H1 (cell line): Measurements from ENCODE around the gene ZNF500.

ENCODE experiments used
- ATF3 ChIP-seq: IDR thresholded peaks from 2 replicates; pipeline ENCODE4 v1.6.1; 2011; ENCODE audit warnings: low read depth, mild to moderate bottlenecking, low read length; ENCODE audit not compliant: insufficient read depth
- CTCF ChIP-seq, 3 experiments: IDR thresholded peaks; 1 replicate in 2 of 3; 2 replicates in 1 of 3; pipeline versions ENCODE4 v1.5.1 to v1.6.1; 2011; ENCODE audit warnings: low read length in 3 of 3, mild to moderate bottlenecking in 3 of 3, inconsistent platforms in 2 of 3, low read depth in 1 of 3, moderate library complexity in 1 of 3; ENCODE audit not compliant: insufficient read depth in 1 of 3; ENCODE audit errors: control extremely low read depth in 1 of 3
- E2F6 ChIP-seq: IDR thresholded peaks from 2 replicates; pipeline ENCODE4 v1.6.1; 2012; ENCODE audit warnings: inconsistent platforms
- EP300 ChIP-seq, 2 experiments: IDR thresholded peaks; 1 replicate in 1 of 2; 2 replicates in 1 of 2; pipeline ENCODE4 v1.6.1; 2011 to 2012; ENCODE audit warnings: low read depth in 2 of 2, low read length in 2 of 2, mild to moderate bottlenecking in 2 of 2, borderline replicate concordance in 1 of 2, inconsistent platforms in 1 of 2, moderate library complexity in 1 of 2
- EZH2 ChIP-seq: fragments of 200-600 bp; sonication (generic); IDR thresholded peaks from 2 replicates; pipeline ENCODE4 v1.7.1; 2012; ENCODE audit warnings: low read depth, mild to moderate bottlenecking, moderate library complexity, low read length, inconsistent platforms; ENCODE audit not compliant: severe bottlenecking
- GABPA ChIP-seq: IDR thresholded peaks from 2 replicates; pipeline ENCODE4 v1.6.1; 2011; ENCODE audit warnings: mild to moderate bottlenecking, low read length, moderate library complexity, borderline replicate concordance; ENCODE audit not compliant: insufficient read depth
- HDAC2 ChIP-seq, 2 experiments: fragments of 300-600 bp in 1 of 2; sonication (generic) in 1 of 2; IDR thresholded peaks; 2 replicates each; pipeline ENCODE4 v1.6.1; 2011 to 2012; ENCODE audit warnings: low read depth in 2 of 2, low read length in 2 of 2, mild to moderate bottlenecking in 2 of 2, moderate library complexity in 2 of 2, borderline replicate concordance in 1 of 2, inconsistent platforms in 1 of 2
- MAFK ChIP-seq: IDR thresholded peaks from 2 replicates; pipeline ENCODE4 v1.6.1; 2012; ENCODE audit warnings: low read depth, mild to moderate bottlenecking, improper control_type of control experiment, low read length
- MAX ChIP-seq: IDR thresholded peaks from 2 replicates; pipeline ENCODE4 v1.6.1; 2012; ENCODE audit warnings: inconsistent platforms
- POLR2A ChIP-seq, 2 experiments: IDR thresholded peaks; 1 replicate in 1 of 2; 2 replicates in 1 of 2; pipeline ENCODE4 v1.6.1; 2011; ENCODE audit warnings: low read depth in 2 of 2, low read length in 2 of 2, mild to moderate bottlenecking in 2 of 2; ENCODE audit errors: control extremely low read depth in 1 of 2
- SUZ12 ChIP-seq: fragments of 200-600 bp; sonication (generic); IDR thresholded peaks from 2 replicates; pipeline ENCODE4 v1.6.1; 2012; ENCODE audit warnings: mild to moderate bottlenecking, inconsistent platforms, low read length, moderate library complexity, mixed read lengths
- TAF1 ChIP-seq: IDR thresholded peaks from 2 replicates; pipeline ENCODE4 v1.6.1; 2011; ENCODE audit warnings: mild to moderate bottlenecking, low read depth, low read length
- USF2 ChIP-seq: IDR thresholded peaks from 2 replicates; pipeline ENCODE4 v1.6.1; 2011; ENCODE audit warnings: low read length, improper control_type of control experiment
- YY1 ChIP-seq: IDR thresholded peaks from 2 replicates; pipeline ENCODE4 v1.6.1; 2011; ENCODE audit warnings: low read depth, mild to moderate bottlenecking, low read length

- no peak for TF ChIP-seq CTCF (IDR thresholded peaks at IDR 0.05; ENCODE audit: control extremely low read depth in 1 of 3, insufficient read depth in 1 of 3, low read depth in 1 of 3, low read length in 3 of 3)
- no peak for TF ChIP-seq MAFK
- TF ChIP-seq USF2: no peak
- no peak for TF ChIP-seq GABPA
- TF ChIP-seq TAF1: no peak
- no peak for TF ChIP-seq SUZ12
- TF ChIP-seq MAX: no peak
- TF ChIP-seq POLR2A (IDR thresholded peaks at IDR 0.05; ENCODE audit: control extremely low read depth in 1 of 2, low read depth in 2 of 2, low read length in 2 of 2): no peak
- TF ChIP-seq EP300 (IDR thresholded peaks at IDR 0.05; ENCODE audit: borderline replicate concordance in 1 of 2, low read depth in 2 of 2, low read length in 2 of 2): no peak
- no peak for TF ChIP-seq HDAC2 (IDR thresholded peaks at IDR 0.05; ENCODE audit: borderline replicate concordance in 1 of 2, low read depth in 2 of 2, low read length in 2 of 2)
- no peak for TF ChIP-seq ATF3
- no peak for TF ChIP-seq EZH2
- TF ChIP-seq YY1: no peak
- TF ChIP-seq E2F6: no peak
Measured at GRCh38 chr16:4780235-4780634, 13.3 kb upstream of the ZNF500 start.
